Neuron (in vitro differentiated cells): ENCODE results near the gene CCDC150.
"Not testable (repeated sequence)": the region's sequence is repeated elsewhere in the genome, so short reads cannot be mapped to it uniquely, and the experiment has no call there.

ENCODE experiments used
- H2AFZ ChIP-seq: one replicate; pipeline ENCODE4 v1.6.1; 2013; ENCODE audit warnings: low read depth, mild to moderate bottlenecking, inconsistent platforms, low read length, moderate library complexity
- H3K27me3 ChIP-seq: one replicate; pipeline ENCODE4 v1.6.1; 2013; ENCODE audit warnings: low read length; ENCODE audit not compliant: insufficient read depth
- H3K36me3 ChIP-seq: one replicate; pipeline ENCODE4 v1.6.1; 2013; ENCODE audit warnings: low read length; ENCODE audit not compliant: insufficient read depth
- H3K4me1 ChIP-seq: one replicate; pipeline ENCODE4 v1.6.1; 2013; ENCODE audit warnings: low read length; ENCODE audit not compliant: insufficient read depth
- H3K4me3 ChIP-seq: 2 replicates; pipeline ENCODE4 v1.5.1; 2013; ENCODE audit warnings: mild to moderate bottlenecking, low read length, moderate library complexity
- H3K9me3 ChIP-seq: one replicate; pipeline ENCODE4 v1.6.1; 2013; ENCODE audit warnings: low read length

The CCDC150 gene

GRCh38 chr2:196736646-196737045 is 97.1 kb downstream of the CCDC150 start:
- not testable (repeated sequence) for H3K4me3 ChIP-seq, H3K9me3 ChIP-seq, H2AFZ ChIP-seq, H3K4me1 ChIP-seq, H3K27me3 ChIP-seq
- peaks cover 12% of the 10 kb centered on the region for H3K36me3 ChIP-seq

GRCh38 chr2:196737046-196737445 is 97.5 kb downstream of the CCDC150 start:
- H2AFZ ChIP-seq: no peak overlapping the region
- H3K4me3 ChIP-seq: no peak overlapping the region
- H3K27me3 ChIP-seq: no peaks in the 10 kb centered on the region
- H3K9me3 ChIP-seq: no peaks in the 10 kb centered on the region
- no peaks in the 10 kb centered on the region for H3K4me1 ChIP-seq
- H3K36me3 ChIP-seq: peaks cover 9% of the 10 kb centered on the region

GRCh38 chr2:196739031-196739430 is 99.5 kb downstream of the CCDC150 start:
- Histone ChIP-seq H3K9me3 (no peaks in the 10 kb centered on the region), H3K36me3 (no peaks in the 10 kb centered on the region), H2AFZ (no peak overlapping the region), H3K4me3 (no peak overlapping the region), H3K4me1 (no peaks in the 10 kb centered on the region), H3K27me3 (no peaks in the 10 kb centered on the region)

GRCh38 chr2:196742216-196742615 is 102.7 kb downstream of the CCDC150 start:
- Histone ChIP-seq H2AFZ (no peak overlapping the region), H3K4me1 (no peaks in the 10 kb centered on the region), H3K4me3 (no peak overlapping the region), H3K27me3 (no peaks in the 10 kb centered on the region), H3K36me3 (no peaks in the 10 kb centered on the region), H3K9me3 (no peaks in the 10 kb centered on the region)

- Histone ChIP-seq H3K36me3 (no peaks in the 10 kb centered on the region), H3K27me3 (no peaks in the 10 kb centered on the region), H3K9me3 (no peaks in the 10 kb centered on the region), H3K4me1 (no peaks in the 10 kb centered on the region), H2AFZ (no peak overlapping the region), H3K4me3 (no peak overlapping the region)
These were observed 103.2 kb downstream of the CCDC150 start for GRCh38 chr2:196742685-196743084.

- no peak overlapping the region for H3K4me3 ChIP-seq
- no peaks in the 10 kb centered on the region for H3K36me3 ChIP-seq
- H3K4me1 ChIP-seq: no peaks in the 10 kb centered on the region
- no peaks in the 10 kb centered on the region for H3K9me3 ChIP-seq
- no peak overlapping the region for H2AFZ ChIP-seq
- no peaks in the 10 kb centered on the region for H3K27me3 ChIP-seq
These were observed 103.7 kb downstream of the CCDC150 start for GRCh38 chr2:196743165-196743564.

GRCh38 chr2:196745711-196746110 is 106.2 kb downstream of the CCDC150 start:
- Histone ChIP-seq H3K36me3 (no peaks in the 10 kb centered on the region), H2AFZ (no peak overlapping the region), H3K27me3 (no peaks in the 10 kb centered on the region), H3K4me1 (no peaks in the 10 kb centered on the region), H3K4me3 (no peak overlapping the region), H3K9me3 (no peaks in the 10 kb centered on the region)

GRCh38 chr2:196747400-196747799 is 107.9 kb downstream of the CCDC150 start:
- Histone ChIP-seq H3K36me3 (no peaks in the 10 kb centered on the region), H3K27me3 (no peaks in the 10 kb centered on the region), H2AFZ (no peak overlapping the region), H3K4me1 (no peaks in the 10 kb centered on the region), H3K4me3 (no peak overlapping the region), H3K9me3 (no peaks in the 10 kb centered on the region)

GRCh38 chr2:196748123-196748522 is 108.6 kb downstream of the CCDC150 start:
- no peaks in the 10 kb centered on the region for H3K9me3 ChIP-seq
- no peaks in the 10 kb centered on the region for H3K4me1 ChIP-seq
- no peaks in the 10 kb centered on the region for H3K27me3 ChIP-seq
- no peaks in the 10 kb centered on the region for H3K36me3 ChIP-seq
- H2AFZ ChIP-seq: no peak overlapping the region
- H3K4me3 ChIP-seq: no peak overlapping the region

GRCh38 chr2:196750291-196750923 is 110.9 kb downstream of the CCDC150 start:
- Histone ChIP-seq H3K27me3 (no peaks in the 10 kb centered on the region), H3K9me3 (no peaks in the 10 kb centered on the region), H3K36me3 (no peaks in the 10 kb centered on the region), H3K4me1 (no peaks in the 10 kb centered on the region), H3K4me3 (no peak overlapping the region), H2AFZ (no peak overlapping the region)

- Histone ChIP-seq H2AFZ (no peak overlapping the region), H3K4me3 (no peak overlapping the region), H3K36me3 (no peaks in the 10 kb centered on the region), H3K27me3 (no peaks in the 10 kb centered on the region), H3K4me1 (no peaks in the 10 kb centered on the region), H3K9me3 (no peaks in the 10 kb centered on the region)
These were observed 111.6 kb downstream of the CCDC150 start for GRCh38 chr2:196750977-196751631.

GRCh38 chr2:196758474-196759377 is 119.2 kb downstream of the CCDC150 start:
- peaks cover 14% of the 10 kb centered on the region for H3K36me3 ChIP-seq
- H2AFZ ChIP-seq: no peak overlapping the region
- H3K4me3 ChIP-seq: no peak overlapping the region

GRCh38 chr2:196759378-196759706 is 119.8 kb downstream of the CCDC150 start:
- no peak overlapping the region for H3K4me3 ChIP-seq
- peaks cover 4% of the 10 kb centered on the region for H3K9me3 ChIP-seq
- H3K36me3 ChIP-seq: peaks cover 20% of the 10 kb centered on the region
- H3K4me1 ChIP-seq: no peaks in the 10 kb centered on the region
- H2AFZ ChIP-seq: no peak overlapping the region
- H3K27me3 ChIP-seq: no peaks in the 10 kb centered on the region

More at GRCh38 chr2:196758474-196759377, 119.2 kb downstream of the CCDC150 start:
- Histone ChIP-seq H3K9me3 (peaks cover 4% of the 10 kb centered on the region), H3K27me3 (no peaks in the 10 kb centered on the region), H3K4me1 (no peaks in the 10 kb centered on the region)
